ENCODE results near the gene GALE.
"Not testable (repeated sequence)": the region's sequence is repeated elsewhere in the genome, so short reads cannot be mapped to it uniquely, and the experiment has no call there.

Gene GALE

DNA sequence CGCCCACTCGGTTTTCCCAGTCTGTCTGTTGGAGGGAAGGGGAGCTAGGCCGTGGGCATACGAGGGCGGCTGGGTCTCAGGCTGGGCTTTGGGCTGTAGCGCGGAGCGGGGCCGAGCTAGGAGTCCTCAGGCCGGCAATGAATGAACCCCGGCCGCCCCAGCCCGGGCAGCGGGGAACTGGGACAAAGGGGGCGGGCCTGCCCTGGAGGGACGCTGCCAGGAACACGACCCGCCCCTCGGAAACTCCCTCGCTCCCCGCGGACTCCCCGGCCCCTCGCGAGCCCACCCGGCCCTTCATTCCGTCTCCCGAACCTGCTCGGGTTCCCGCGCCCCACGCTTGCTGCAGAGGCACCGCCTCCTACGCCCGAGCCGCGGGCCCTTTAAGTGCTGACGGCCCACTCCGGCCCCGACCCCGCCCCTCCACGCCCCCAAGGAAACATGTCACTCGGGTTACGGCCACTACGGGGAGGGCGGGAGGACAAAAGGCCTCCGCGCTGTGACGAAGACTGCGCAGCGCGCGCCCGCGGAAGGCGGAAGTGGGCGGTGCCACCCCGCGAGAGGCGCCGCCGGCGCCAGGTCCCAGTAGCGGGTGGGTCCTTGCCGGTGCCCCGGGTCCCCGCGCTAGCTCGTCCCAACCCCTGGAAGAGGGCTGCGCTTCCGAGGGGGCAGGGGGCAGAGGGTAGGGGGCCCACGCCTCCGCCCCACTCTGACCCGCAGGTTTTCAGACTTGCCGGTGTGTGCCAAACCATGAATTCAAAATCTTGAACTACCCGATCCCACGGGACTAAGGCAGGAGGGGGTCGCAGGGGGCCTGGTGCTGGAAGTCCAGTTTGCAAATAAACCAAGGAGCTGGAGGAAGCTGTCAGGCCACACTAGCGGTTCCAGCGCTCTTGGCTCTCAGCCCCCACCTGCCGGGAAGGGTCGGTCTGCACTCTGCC, at the start of gene GALE:
TSS of gene GALE (minus strand) at position 355 of the 938 bp plus-strand sequence. CDS start 1,747 bp downstream, outside the sequence.
- H3K9ac ChIP-seq (ENCODE audit: low read length in 2 of 2) = peak within 1 kb of the TSS; percentile 80 to 82
- peak within 1 kb of the TSS; percentile 78 to 87 for H3K4me3 ChIP-seq (ENCODE audit: low read length in 2 of 2)
- H3K36me3 ChIP-seq (ENCODE audit: control insufficient read depth in 2 of 2, insufficient read depth in 2 of 2, low read length in 2 of 2) = peaks cover 7 to 12% of the 10 kb centered on the region in 2 donors
- H3K27ac ChIP-seq (ENCODE audit: low read length) = peak within 1 kb of the TSS; percentile 82
- no peaks in the 10 kb centered on the region for H3K9me3 ChIP-seq (ENCODE audit: control insufficient read depth in 2 of 2, low read length in 2 of 2)
- peaks cover 29% of the 10 kb centered on the region for H3K4me1 ChIP-seq (ENCODE audit: control insufficient read depth, insufficient read depth, low read length)
- H3K27me3 ChIP-seq (ENCODE audit: control insufficient read depth in 1 of 2, insufficient read depth in 2 of 2, low read length in 2 of 2) = no peaks in the 10 kb centered on the region

DNA sequence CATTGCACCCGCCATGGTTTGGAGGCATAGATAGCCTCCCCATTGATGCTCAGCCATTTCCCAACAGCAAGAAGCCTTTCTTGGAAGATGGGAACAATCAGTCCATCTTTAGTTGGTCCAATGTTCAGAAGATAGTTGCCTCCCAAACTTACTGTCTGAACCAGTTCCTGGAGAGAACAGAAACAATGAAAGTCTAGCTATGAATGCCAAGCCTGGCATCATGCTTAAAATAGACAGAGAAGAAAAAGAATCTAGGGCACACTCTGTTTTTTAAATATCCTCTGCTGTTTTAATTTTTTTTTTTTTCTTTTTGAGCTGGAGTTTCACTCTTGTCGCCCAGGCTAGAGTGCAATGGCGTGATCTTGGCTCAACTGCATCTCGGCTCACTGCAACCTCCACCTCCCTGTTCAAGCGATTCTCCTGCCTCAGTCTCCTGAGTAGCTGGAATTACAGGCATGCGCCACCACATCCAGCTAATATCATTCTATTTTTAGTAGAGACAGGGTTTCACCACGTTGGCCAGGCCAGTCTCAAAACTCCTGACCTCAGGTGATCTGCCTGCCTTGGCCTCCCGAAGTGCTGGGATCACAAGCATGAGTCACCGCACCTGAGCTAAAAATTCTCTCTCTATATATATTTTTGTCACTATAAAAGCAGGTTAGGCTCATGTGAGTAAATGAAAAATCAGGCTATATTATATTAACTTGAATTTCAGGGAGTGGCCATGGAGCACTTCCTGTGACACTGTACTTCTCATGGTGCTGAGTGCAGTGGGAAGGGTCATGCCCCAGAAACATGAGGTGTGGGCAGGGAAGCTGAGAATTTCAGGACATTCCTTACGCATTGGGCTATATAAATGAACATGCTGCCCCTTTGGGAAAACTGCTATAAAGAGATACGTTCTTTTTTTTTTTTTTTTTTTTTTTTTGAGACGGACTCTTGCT, 48.4 kb upstream of the GALE start:
- no peaks in the 10 kb centered on the region for H3K9me3 ChIP-seq (ENCODE audit: control insufficient read depth in 2 of 2, low read length in 2 of 2)
- peaks cover 4 to 12% of the 10 kb centered on the region in 2 donors for H3K36me3 ChIP-seq (ENCODE audit: control insufficient read depth in 2 of 2, insufficient read depth in 2 of 2, low read length in 2 of 2)
- no peak overlapping the region for H3K9ac ChIP-seq (ENCODE audit: low read length in 2 of 2)
- H3K4me3 ChIP-seq (ENCODE audit: low read length in 2 of 2) = no peak overlapping the region
- no peaks in the 10 kb centered on the region for H3K27me3 ChIP-seq (ENCODE audit: control insufficient read depth in 1 of 2, insufficient read depth in 2 of 2, low read length in 2 of 2)
- no peaks in the 10 kb centered on the region for H3K4me1 ChIP-seq (ENCODE audit: control insufficient read depth, insufficient read depth, low read length)
- no peak overlapping the region for H3K27ac ChIP-seq (ENCODE audit: low read length)

GRCh38 chr1:23847482-23848095, 47.0 kb upstream of the GALE start:
- not testable (repeated sequence) for H3K9me3 ChIP-seq (ENCODE audit: control insufficient read depth in 2 of 2, low read length in 2 of 2); H3K27me3 ChIP-seq (ENCODE audit: control insufficient read depth in 1 of 2, insufficient read depth in 2 of 2, low read length in 2 of 2); H3K4me1 ChIP-seq (ENCODE audit: control insufficient read depth, insufficient read depth, low read length); H3K4me3 ChIP-seq (ENCODE audit: low read length in 2 of 2); H3K27ac ChIP-seq (ENCODE audit: low read length); H3K9ac ChIP-seq (ENCODE audit: low read length in 2 of 2)
- peaks cover 4 to 12% of the 10 kb centered on the region in 2 donors for H3K36me3 ChIP-seq (ENCODE audit: control insufficient read depth in 2 of 2, insufficient read depth in 2 of 2, low read length in 2 of 2)

DNA sequence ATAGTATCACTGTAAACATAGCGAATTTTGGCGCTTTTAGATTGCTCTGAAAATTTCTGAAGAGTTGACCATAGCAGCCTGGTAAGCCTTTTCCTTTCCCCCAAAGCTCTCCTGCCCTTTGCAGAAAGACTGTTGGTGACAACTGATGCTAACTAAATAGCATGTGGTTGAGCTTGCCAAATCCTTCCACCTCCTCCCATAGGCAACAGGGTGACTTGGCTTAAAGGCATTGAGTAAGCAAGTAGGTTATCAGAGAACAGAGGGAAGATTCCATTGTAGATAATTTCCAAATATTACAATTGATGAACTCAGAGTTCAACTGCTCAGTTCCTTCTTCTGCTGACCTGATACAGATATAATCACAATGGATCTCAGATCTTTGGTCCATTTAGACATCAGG, 44.6 kb upstream of the GALE start:
- Histone ChIP-seq H3K9ac (ENCODE audit: low read length in 2 of 2) (no peak overlapping the region), H3K27me3 (ENCODE audit: control insufficient read depth in 1 of 2, insufficient read depth in 2 of 2, low read length in 2 of 2) (no peaks in the 10 kb centered on the region), H3K4me1 (ENCODE audit: control insufficient read depth, insufficient read depth, low read length) (no peaks in the 10 kb centered on the region), H3K27ac (ENCODE audit: low read length) (no peak overlapping the region), H3K36me3 (ENCODE audit: control insufficient read depth in 2 of 2, insufficient read depth in 2 of 2, low read length in 2 of 2) (peaks cover 4 to 12% of the 10 kb centered on the region in 2 donors), H3K4me3 (ENCODE audit: low read length in 2 of 2) (no peak overlapping the region), H3K9me3 (ENCODE audit: control insufficient read depth in 2 of 2, low read length in 2 of 2) (no peaks in the 10 kb centered on the region)

GRCh38 chr1:23843644-23844043, 43.1 kb upstream of the GALE start:
- peaks cover 2% of the 10 kb centered on the region for H3K4me1 ChIP-seq (ENCODE audit: control insufficient read depth, insufficient read depth, low read length)
- no peak overlapping the region for H3K27ac ChIP-seq (ENCODE audit: low read length)
- peaks cover 4 to 12% of the 10 kb centered on the region in 2 donors for H3K36me3 ChIP-seq (ENCODE audit: control insufficient read depth in 2 of 2, insufficient read depth in 2 of 2, low read length in 2 of 2)

DNA sequence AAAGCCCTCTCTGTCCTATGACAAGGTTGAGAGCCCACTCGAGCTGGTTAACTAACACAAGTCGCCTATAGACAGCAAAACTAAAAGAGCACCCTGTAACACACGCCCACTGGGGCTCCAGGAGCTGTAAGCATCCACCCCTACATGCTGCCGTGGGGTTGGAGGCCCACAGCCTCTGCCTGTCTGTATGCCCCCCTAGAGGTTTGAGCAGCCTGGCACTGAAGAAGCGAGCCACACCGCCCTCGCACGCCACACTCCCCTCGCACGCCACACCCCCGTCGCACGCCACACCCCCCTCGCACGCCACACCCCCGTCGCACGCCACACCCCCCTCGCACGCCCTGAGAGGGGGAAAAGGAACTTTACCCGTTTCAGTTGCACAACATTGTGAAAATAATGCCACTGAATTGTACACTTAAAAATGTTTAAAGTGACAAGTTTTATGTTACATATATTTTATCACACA, 37.9 kb upstream of the GALE start:
- no peaks in the 10 kb centered on the region for H3K36me3 ChIP-seq (ENCODE audit: control insufficient read depth in 2 of 2, insufficient read depth in 2 of 2, low read length in 2 of 2)
- no peak overlapping the region for H3K27ac ChIP-seq (ENCODE audit: low read length)
- peaks cover 3 to 6% of the 10 kb centered on the region in 2 donors for H3K27me3 ChIP-seq (ENCODE audit: control insufficient read depth in 1 of 2, insufficient read depth in 2 of 2, low read length in 2 of 2)
- H3K4me3 ChIP-seq (ENCODE audit: low read length in 2 of 2) = peak overlapping the region; percentile 62 to 71
- peaks cover 5% of the 10 kb centered on the region for H3K4me1 ChIP-seq (ENCODE audit: control insufficient read depth, insufficient read depth, low read length)
- no peak overlapping the region for H3K9ac ChIP-seq (ENCODE audit: low read length in 2 of 2)
- no peaks in the 10 kb centered on the region for H3K9me3 ChIP-seq (ENCODE audit: control insufficient read depth in 2 of 2, low read length in 2 of 2)

More at GRCh38 chr1:23843644-23844043, 43.1 kb upstream of the GALE start:
- H3K9me3 ChIP-seq (ENCODE audit: control insufficient read depth in 2 of 2, low read length in 2 of 2) = no peaks in the 10 kb centered on the region
- no peaks in the 10 kb centered on the region for H3K27me3 ChIP-seq (ENCODE audit: control insufficient read depth in 1 of 2, insufficient read depth in 2 of 2, low read length in 2 of 2)
- H3K4me3 ChIP-seq (ENCODE audit: low read length in 2 of 2) = no peak overlapping the region
- H3K9ac ChIP-seq (ENCODE audit: low read length in 2 of 2) = no peak overlapping the region

DNA sequence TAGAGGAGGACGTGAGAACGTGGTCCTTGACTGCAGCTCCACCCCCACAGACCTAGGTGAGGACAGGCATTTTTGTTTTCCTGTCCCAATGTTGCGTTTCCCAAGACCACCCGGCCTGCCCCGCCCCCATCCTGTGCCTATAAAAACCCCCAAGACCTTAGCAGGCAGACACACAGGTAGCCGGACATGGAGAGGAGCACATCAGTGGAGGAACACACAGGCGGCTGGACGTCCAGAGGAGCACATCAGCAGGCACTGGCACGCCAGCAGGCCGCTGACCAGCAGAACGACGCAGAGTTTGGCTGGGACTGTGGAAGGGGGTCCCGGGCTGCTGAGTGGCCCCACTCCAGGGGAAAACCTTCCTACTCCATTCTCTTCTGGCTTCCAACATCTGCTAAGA, 37.4 kb upstream of the GALE start:
- Histone ChIP-seq H3K4me1 (ENCODE audit: control insufficient read depth, insufficient read depth, low read length) (peaks cover 5% of the 10 kb centered on the region), H3K27ac (ENCODE audit: low read length) (no peak overlapping the region), H3K27me3 (ENCODE audit: control insufficient read depth in 1 of 2, insufficient read depth in 2 of 2, low read length in 2 of 2) (peaks cover 3 to 6% of the 10 kb centered on the region in 2 donors), H3K36me3 (ENCODE audit: control insufficient read depth in 2 of 2, insufficient read depth in 2 of 2, low read length in 2 of 2) (no peaks in the 10 kb centered on the region), H3K9ac (ENCODE audit: low read length in 2 of 2) (no peak overlapping the region), H3K9me3 (ENCODE audit: control insufficient read depth in 2 of 2, low read length in 2 of 2) (no peaks in the 10 kb centered on the region), H3K4me3 (ENCODE audit: low read length in 2 of 2) (peak overlapping the region; percentile 62 to 71)

GRCh38 chr1:23836037-23836436, 35.5 kb upstream of the GALE start:
- Histone ChIP-seq H3K4me1 (ENCODE audit: control insufficient read depth, insufficient read depth, low read length) (peaks cover 5% of the 10 kb centered on the region), H3K27ac (ENCODE audit: low read length) (no peak overlapping the region)

GRCh38 chr1:23834156-23834555, 33.6 kb upstream of the GALE start:
- not testable (repeated sequence) for H3K4me3 ChIP-seq (ENCODE audit: low read length in 2 of 2); H3K36me3 ChIP-seq (ENCODE audit: control insufficient read depth in 2 of 2, insufficient read depth in 2 of 2, low read length in 2 of 2); H3K27ac ChIP-seq (ENCODE audit: low read length); H3K9me3 ChIP-seq (ENCODE audit: control insufficient read depth in 2 of 2, low read length in 2 of 2); H3K4me1 ChIP-seq (ENCODE audit: control insufficient read depth, insufficient read depth, low read length); H3K27me3 ChIP-seq (ENCODE audit: control insufficient read depth in 1 of 2, insufficient read depth in 2 of 2, low read length in 2 of 2); H3K9ac ChIP-seq (ENCODE audit: low read length in 2 of 2)

More at GRCh38 chr1:23836037-23836436, 35.5 kb upstream of the GALE start:
- Histone ChIP-seq H3K27me3 (ENCODE audit: control insufficient read depth in 1 of 2, insufficient read depth in 2 of 2, low read length in 2 of 2) (peaks cover 3 to 6% of the 10 kb centered on the region in 2 donors), H3K9me3 (ENCODE audit: control insufficient read depth in 2 of 2, low read length in 2 of 2) (no peaks in the 10 kb centered on the region), H3K4me3 (ENCODE audit: low read length in 2 of 2) (no peak overlapping the region), H3K9ac (ENCODE audit: low read length in 2 of 2) (no peak overlapping the region), H3K36me3 (ENCODE audit: control insufficient read depth in 2 of 2, insufficient read depth in 2 of 2, low read length in 2 of 2) (no peaks in the 10 kb centered on the region)

DNA sequence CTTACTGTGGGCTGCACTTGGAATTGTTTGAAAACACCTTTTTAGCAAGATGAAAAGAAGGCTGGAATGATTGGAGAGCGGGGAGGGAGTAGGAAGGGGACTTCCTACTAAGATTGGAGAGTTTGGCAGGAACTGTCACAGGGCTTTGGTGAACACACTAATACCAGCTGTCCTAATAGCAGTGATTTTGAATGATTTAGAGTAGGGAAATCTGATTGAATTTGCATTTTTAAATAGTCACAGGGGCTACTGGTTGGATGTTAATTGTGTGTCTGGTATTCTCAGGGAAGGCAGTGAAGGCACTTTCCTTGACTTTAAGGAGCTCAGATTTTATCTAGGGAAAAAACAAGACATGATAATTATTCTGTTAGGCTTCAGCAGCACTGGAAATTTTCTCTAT, 27.2 kb upstream of the GALE start:
- H3K4me3 ChIP-seq (ENCODE audit: low read length in 2 of 2) = no peak overlapping the region
- H3K9ac ChIP-seq (ENCODE audit: low read length in 2 of 2) = no peak overlapping the region
- no peak overlapping the region for H3K27ac ChIP-seq (ENCODE audit: low read length)
- no peaks in the 10 kb centered on the region for H3K36me3 ChIP-seq (ENCODE audit: control insufficient read depth in 2 of 2, insufficient read depth in 2 of 2, low read length in 2 of 2)
- no peaks in the 10 kb centered on the region for H3K27me3 ChIP-seq (ENCODE audit: control insufficient read depth in 1 of 2, insufficient read depth in 2 of 2, low read length in 2 of 2)
- peaks cover 5% of the 10 kb centered on the region for H3K4me1 ChIP-seq (ENCODE audit: control insufficient read depth, insufficient read depth, low read length)
- no peaks in the 10 kb centered on the region for H3K9me3 ChIP-seq (ENCODE audit: control insufficient read depth in 2 of 2, low read length in 2 of 2)
